Measurements from ENCODE around the gene THSD4.

The THSD4 gene

GRCh38 chr15:71272932-71273331 lies 157.7 kb downstream of the THSD4 start:
- DNase-seq = no peak

GRCh38 chr15:71273731-71274447 lies 158.6 kb downstream of the THSD4 start:
- no peak for DNase-seq

- DNase-seq = no peak
Measured at GRCh38 chr15:71274448-71274798, 159.2 kb downstream of the THSD4 start.

- DNase-seq = no peak
Measured at GRCh38 chr15:71275098-71275497, 159.8 kb downstream of the THSD4 start.

GRCh38 chr15:71275566-71276335 lies 160.5 kb downstream of the THSD4 start:
- DNase-seq = no peak

GRCh38 chr15:71276336-71276665 lies 161.0 kb downstream of the THSD4 start:
- no peak for DNase-seq

- peak; percentile 33 to 37 (median 36) for DNase-seq
Measured at GRCh38 chr15:71278989-71279756, 163.9 kb downstream of the THSD4 start.

GRCh38 chr15:71279757-71280141 lies 164.5 kb downstream of the THSD4 start:
- no peak for DNase-seq

GRCh38 chr15:71280206-71280605 lies 164.9 kb downstream of the THSD4 start:
- DNase-seq = no peak

GRCh38 chr15:71281256-71281655 lies 166.0 kb downstream of the THSD4 start:
- DNase-seq = no peak

GRCh38 chr15:71282076-71282475 lies 166.8 kb downstream of the THSD4 start:
- DNase-seq = no peak

GRCh38 chr15:71288348-71288955 lies 173.2 kb downstream of the THSD4 start:
- no peak for DNase-seq

- no peak for DNase-seq
Measured at GRCh38 chr15:71290002-71290401, 174.7 kb downstream of the THSD4 start.

- no peak for DNase-seq
Measured at GRCh38 chr15:71290881-71291635, 175.8 kb downstream of the THSD4 start.

- no peak for DNase-seq
Measured at GRCh38 chr15:71291723-71292122, 176.5 kb downstream of the THSD4 start.

- no peak for DNase-seq
Measured at GRCh38 chr15:71293723-71294122, 178.5 kb downstream of the THSD4 start.

- DNase-seq = no peak
Measured at GRCh38 chr15:71294251-71294910, 179.1 kb downstream of the THSD4 start.

GRCh38 chr15:71294911-71295602 lies 179.8 kb downstream of the THSD4 start:
- DNase-seq = peak; percentile 82 to 95 (median 94)

- DNase-seq = peak in 2 of 3 donors; percentile 23 to 34
Measured at GRCh38 chr15:71295603-71296314, 180.5 kb downstream of the THSD4 start.

GRCh38 chr15:71296315-71296679 lies 181.0 kb downstream of the THSD4 start:
- no peak for DNase-seq
